ENCODE data around the gene ARHGAP45. TPM values are rescaled to one million over a fixed set of nuclear protein-coding genes. Genes with fewer than 3 reads are reported as not detected.

ARHGAP45 gene
- total and polyA plus RNA-seq, 9 of the 15 experiments (the other 6 are each of a cell fraction or from before 2014, with no cell fraction given), result 0.08 to 22.1 (median 4.2) TPM

GRCh38 chr19:1035998-1036621, 30.9 kb upstream of the ARHGAP45 start:
- WGBS (ENCODE audit: insufficient coverage, low coverage, missing lambda C conversion rate), result 86% methylated on average over 22 of the region's 29 CpGs
- H2AFZ ChIP-seq (ENCODE audit: low read depth, low read length), result no peak overlapping the region
- CTCF ChIA-PET (ENCODE audit: low intra/inter-chr PET ratio), result no interaction called here
- intact Hi-C loops (cut with micrococcal nuclease) (no loop called here), in situ Hi-C loops (cut with MboI) (no loop called here)
- H3K4me3 ChIP-seq, result no peak overlapping the region
- H3K9ac ChIP-seq (ENCODE audit: insufficient read depth in 1 of 2, low read depth in 2 of 2, low read length in 2 of 2), result peak overlapping the region in 1 of 2 experiments; percentile 40; a peak in 1 of 4 replicates
- peaks cover 50% of the 10 kb centered on the region for H3K36me3 ChIP-seq (ENCODE audit: control insufficient read depth, insufficient read depth, low read length)
- no peaks in the 10 kb centered on the region for H3K9me1 ChIP-seq (ENCODE audit: control insufficient read depth, insufficient read depth, low read length)
- no peaks in the 10 kb centered on the region for H4K20me1 ChIP-seq (replicated peaks; ENCODE audit: control insufficient read depth, insufficient read depth, low read length)
- BruUV-seq (replicated peaks), result no TSS peak
- ATAC-seq (no peak), FAIRE-seq (no peak), DNase-seq (ENCODE audit: extremely low read depth in 1 of 4, low spot score in 3 of 4) (peak in 2 of 4 experiments; percentile 32 to 55)
- peaks cover 9% of the 10 kb centered on the region for H3K79me2 ChIP-seq (ENCODE audit: control insufficient read depth, insufficient read depth, low read length)
- no peak overlapping the region for H3K27ac ChIP-seq (ENCODE audit: extremely low read depth, low read depth, low read length)
- no peaks in the 10 kb centered on the region for H3K27me3 ChIP-seq (ENCODE audit: control insufficient read depth in 2 of 2, insufficient read depth in 2 of 2, low read length in 2 of 2)
- H3K4me2 ChIP-seq (ENCODE audit: insufficient read depth, low read length), result no peak overlapping the region
- POLR2A ChIA-PET, result interaction anchor here (1.0 to 11.0 kb wide), 3 partner anchors 7 to 14 kb away, joined by 4 to 176 read pairs (median 4); partner anchors contain the start of gene CNN2
- H3K4me1 ChIP-seq (replicated peaks in 1 of 2; ENCODE audit: control insufficient read depth in 2 of 2, insufficient read depth in 2 of 2, low read length in 2 of 2), result peaks cover 22 to 52% of the 10 kb centered on the region in 2 experiments
- H3K9me3 ChIP-seq (replicated peaks; ENCODE audit: control insufficient read depth, insufficient read depth, low read depth, low read length), result no peaks in the 10 kb centered on the region
- TF ChIP-seq ZBTB5 (IDR thresholded peaks at IDR 0.05), result no peak
- TF ChIP-seq CHD2 (IDR thresholded peaks at IDR 0.05; ENCODE audit: low read depth, low read length), result no peak
- no peak for TF ChIP-seq GATA2 (CRISPR knock-in tag; IDR thresholded peaks at IDR 0.05)
- TF ChIP-seq ZNF347 (CRISPR knock-in tag; IDR thresholded peaks at IDR 0.05; ENCODE audit: low read depth), result no peak
- TF ChIP-seq ATF7 (IDR thresholded peaks at IDR 0.05), result no peak
- TF ChIP-seq, protein P1, sequence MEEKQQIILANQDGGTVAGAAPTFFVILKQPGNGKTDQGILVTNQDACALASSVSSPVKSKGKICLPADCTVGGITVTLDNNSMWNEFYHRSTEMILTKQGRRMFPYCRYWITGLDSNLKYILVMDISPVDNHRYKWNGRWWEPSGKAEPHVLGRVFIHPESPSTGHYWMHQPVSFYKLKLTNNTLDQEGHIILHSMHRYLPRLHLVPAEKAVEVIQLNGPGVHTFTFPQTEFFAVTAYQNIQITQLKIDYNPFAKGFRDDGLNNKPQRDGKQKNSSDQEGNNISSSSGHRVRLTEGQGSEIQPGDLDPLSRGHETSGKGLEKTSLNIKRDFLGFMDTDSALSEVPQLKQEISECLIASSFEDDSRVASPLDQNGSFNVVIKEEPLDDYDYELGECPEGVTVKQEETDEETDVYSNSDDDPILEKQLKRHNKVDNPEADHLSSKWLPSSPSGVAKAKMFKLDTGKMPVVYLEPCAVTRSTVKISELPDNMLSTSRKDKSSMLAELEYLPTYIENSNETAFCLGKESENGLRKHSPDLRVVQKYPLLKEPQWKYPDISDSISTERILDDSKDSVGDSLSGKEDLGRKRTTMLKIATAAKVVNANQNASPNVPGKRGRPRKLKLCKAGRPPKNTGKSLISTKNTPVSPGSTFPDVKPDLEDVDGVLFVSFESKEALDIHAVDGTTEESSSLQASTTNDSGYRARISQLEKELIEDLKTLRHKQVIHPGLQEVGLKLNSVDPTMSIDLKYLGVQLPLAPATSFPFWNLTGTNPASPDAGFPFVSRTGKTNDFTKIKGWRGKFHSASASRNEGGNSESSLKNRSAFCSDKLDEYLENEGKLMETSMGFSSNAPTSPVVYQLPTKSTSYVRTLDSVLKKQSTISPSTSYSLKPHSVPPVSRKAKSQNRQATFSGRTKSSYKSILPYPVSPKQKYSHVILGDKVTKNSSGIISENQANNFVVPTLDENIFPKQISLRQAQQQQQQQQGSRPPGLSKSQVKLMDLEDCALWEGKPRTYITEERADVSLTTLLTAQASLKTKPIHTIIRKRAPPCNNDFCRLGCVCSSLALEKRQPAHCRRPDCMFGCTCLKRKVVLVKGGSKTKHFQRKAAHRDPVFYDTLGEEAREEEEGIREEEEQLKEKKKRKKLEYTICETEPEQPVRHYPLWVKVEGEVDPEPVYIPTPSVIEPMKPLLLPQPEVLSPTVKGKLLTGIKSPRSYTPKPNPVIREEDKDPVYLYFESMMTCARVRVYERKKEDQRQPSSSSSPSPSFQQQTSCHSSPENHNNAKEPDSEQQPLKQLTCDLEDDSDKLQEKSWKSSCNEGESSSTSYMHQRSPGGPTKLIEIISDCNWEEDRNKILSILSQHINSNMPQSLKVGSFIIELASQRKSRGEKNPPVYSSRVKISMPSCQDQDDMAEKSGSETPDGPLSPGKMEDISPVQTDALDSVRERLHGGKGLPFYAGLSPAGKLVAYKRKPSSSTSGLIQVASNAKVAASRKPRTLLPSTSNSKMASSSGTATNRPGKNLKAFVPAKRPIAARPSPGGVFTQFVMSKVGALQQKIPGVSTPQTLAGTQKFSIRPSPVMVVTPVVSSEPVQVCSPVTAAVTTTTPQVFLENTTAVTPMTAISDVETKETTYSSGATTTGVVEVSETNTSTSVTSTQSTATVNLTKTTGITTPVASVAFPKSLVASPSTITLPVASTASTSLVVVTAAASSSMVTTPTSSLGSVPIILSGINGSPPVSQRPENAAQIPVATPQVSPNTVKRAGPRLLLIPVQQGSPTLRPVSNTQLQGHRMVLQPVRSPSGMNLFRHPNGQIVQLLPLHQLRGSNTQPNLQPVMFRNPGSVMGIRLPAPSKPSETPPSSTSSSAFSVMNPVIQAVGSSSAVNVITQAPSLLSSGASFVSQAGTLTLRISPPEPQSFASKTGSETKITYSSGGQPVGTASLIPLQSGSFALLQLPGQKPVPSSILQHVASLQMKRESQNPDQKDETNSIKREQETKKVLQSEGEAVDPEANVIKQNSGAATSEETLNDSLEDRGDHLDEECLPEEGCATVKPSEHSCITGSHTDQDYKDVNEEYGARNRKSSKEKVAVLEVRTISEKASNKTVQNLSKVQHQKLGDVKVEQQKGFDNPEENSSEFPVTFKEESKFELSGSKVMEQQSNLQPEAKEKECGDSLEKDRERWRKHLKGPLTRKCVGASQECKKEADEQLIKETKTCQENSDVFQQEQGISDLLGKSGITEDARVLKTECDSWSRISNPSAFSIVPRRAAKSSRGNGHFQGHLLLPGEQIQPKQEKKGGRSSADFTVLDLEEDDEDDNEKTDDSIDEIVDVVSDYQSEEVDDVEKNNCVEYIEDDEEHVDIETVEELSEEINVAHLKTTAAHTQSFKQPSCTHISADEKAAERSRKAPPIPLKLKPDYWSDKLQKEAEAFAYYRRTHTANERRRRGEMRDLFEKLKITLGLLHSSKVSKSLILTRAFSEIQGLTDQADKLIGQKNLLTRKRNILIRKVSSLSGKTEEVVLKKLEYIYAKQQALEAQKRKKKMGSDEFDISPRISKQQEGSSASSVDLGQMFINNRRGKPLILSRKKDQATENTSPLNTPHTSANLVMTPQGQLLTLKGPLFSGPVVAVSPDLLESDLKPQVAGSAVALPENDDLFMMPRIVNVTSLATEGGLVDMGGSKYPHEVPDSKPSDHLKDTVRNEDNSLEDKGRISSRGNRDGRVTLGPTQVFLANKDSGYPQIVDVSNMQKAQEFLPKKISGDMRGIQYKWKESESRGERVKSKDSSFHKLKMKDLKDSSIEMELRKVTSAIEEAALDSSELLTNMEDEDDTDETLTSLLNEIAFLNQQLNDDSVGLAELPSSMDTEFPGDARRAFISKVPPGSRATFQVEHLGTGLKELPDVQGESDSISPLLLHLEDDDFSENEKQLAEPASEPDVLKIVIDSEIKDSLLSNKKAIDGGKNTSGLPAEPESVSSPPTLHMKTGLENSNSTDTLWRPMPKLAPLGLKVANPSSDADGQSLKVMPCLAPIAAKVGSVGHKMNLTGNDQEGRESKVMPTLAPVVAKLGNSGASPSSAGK (IDR thresholded peaks at IDR 0.05), result no peak
- TF ChIP-seq RFX1 (IDR thresholded peaks at IDR 0.05), result no peak
- TF ChIP-seq WHSC1 (IDR thresholded peaks at IDR 0.05; ENCODE audit: low read length), result no peak
- no peak for TF ChIP-seq NUFIP1 (IDR thresholded peaks at IDR 0.05; ENCODE audit: partially characterized antibody)
- no peak for TF ChIP-seq ZNF316 (IDR thresholded peaks at IDR 0.05)
